Liver (tissue), 9 donors: ENCODE results near the gene GGNBP2. TPM values are rescaled to one million over a fixed set of nuclear protein-coding genes. Genes with fewer than 3 reads are reported as not detected.

Source experiments
- DNase-seq: peaks from one replicate; pipeline ENCODE4 v3.0.0-alpha.2; 2017; ENCODE audit warnings: low spot score
- H3K27ac ChIP-seq, 2 donors: one replicate each; pipeline ENCODE4 v1.7.0; 2013; ENCODE audit warnings: inconsistent platforms in 2 of 2, low read length in 2 of 2, control low read depth in 1 of 2, low read depth in 1 of 2, mild to moderate bottlenecking in 1 of 2
- H3K27me3 ChIP-seq, 4 donors: one replicate each; pipeline versions ENCODE4 v1.6.1 to v1.7.0; 2013; ENCODE audit warnings: low read length in 3 of 4, inconsistent platforms in 1 of 4, mild to moderate bottlenecking in 1 of 4, moderate library complexity in 1 of 4; ENCODE audit not compliant: control insufficient read depth in 4 of 4, insufficient read depth in 4 of 4
- H3K36me3 ChIP-seq, 4 donors: one replicate each; pipeline versions ENCODE4 v1.6.1 to v1.7.0; 2013; ENCODE audit warnings: low read length in 3 of 4, mild to moderate bottlenecking in 3 of 4, low read depth in 1 of 4, moderate library complexity in 1 of 4; ENCODE audit not compliant: control insufficient read depth in 4 of 4, insufficient read depth in 3 of 4
- H3K4me1 ChIP-seq, 4 donors: one replicate each; pipeline versions ENCODE4 v1.6.1 to v1.7.0; 2013; ENCODE audit warnings: low read length in 3 of 4, mild to moderate bottlenecking in 3 of 4, moderate library complexity in 1 of 4; ENCODE audit not compliant: control insufficient read depth in 4 of 4, insufficient read depth in 4 of 4
- H3K4me3 ChIP-seq, 3 donors: one replicate each; pipeline versions ENCODE4 v1.6.1 to v1.7.0; 2013; ENCODE audit warnings: low read length in 3 of 3, control low read depth in 1 of 3, low read depth in 1 of 3, mild to moderate bottlenecking in 1 of 3
- H3K9ac ChIP-seq, 2 donors: one replicate each; pipeline ENCODE4 v1.7.0; 2013; ENCODE audit warnings: low read length in 2 of 2, mild to moderate bottlenecking in 2 of 2, moderate library complexity in 2 of 2, control low read depth in 1 of 2, low read depth in 1 of 2
- H3K9me3 ChIP-seq, 4 donors: one replicate each; pipeline versions ENCODE4 v1.6.1 to v1.7.0; 2013; ENCODE audit warnings: low read length in 3 of 4; ENCODE audit not compliant: control insufficient read depth in 4 of 4
- ATF3 ChIP-seq: IDR thresholded peaks from 2 replicates; pipeline ENCODE4 v1.6.1; 2016; ENCODE audit warnings: antibody characterized with exemption
- EGR1 ChIP-seq, 2 donors: IDR thresholded peaks; 2 replicates each; pipeline ENCODE4 v1.6.1; 2016 to 2018; ENCODE audit warnings: antibody characterized with exemption in 2 of 2, low read depth in 2 of 2
- FOXA1 ChIP-seq: IDR thresholded peaks from 2 replicates; pipeline ENCODE4 v1.6.1; 2016; ENCODE audit warnings: antibody characterized with exemption
- FOXA2 ChIP-seq: IDR thresholded peaks from 2 replicates; pipeline ENCODE4 v1.6.1; 2016; ENCODE audit warnings: antibody characterized with exemption
- GABPA ChIP-seq, 2 donors: IDR thresholded peaks in 1 of 2; conservative IDR thresholded peaks in 1 of 2; 2 replicates each; pipeline ENCODE4 v1.6.1; 2016; ENCODE audit warnings: antibody characterized with exemption in 2 of 2, mild to moderate bottlenecking in 1 of 2, moderate library complexity in 1 of 2
- HNF4A ChIP-seq, 2 donors: conservative IDR thresholded peaks; 2 replicates each; pipeline ENCODE4 v1.6.1; 2016; ENCODE audit warnings: antibody characterized with exemption in 2 of 2, mild to moderate bottlenecking in 2 of 2
- HNF4G ChIP-seq: IDR thresholded peaks from 2 replicates; pipeline ENCODE4 v1.6.1; 2016; ENCODE audit warnings: antibody characterized with exemption
- JUND ChIP-seq, 2 donors: IDR thresholded peaks; 2 replicates each; pipeline ENCODE4 v1.6.1; 2016; ENCODE audit warnings: antibody characterized with exemption in 2 of 2
- NR2F2 ChIP-seq: IDR thresholded peaks from 2 replicates; pipeline ENCODE4 v1.6.1; 2016; ENCODE audit warnings: antibody characterized with exemption
- RAD21 ChIP-seq, 2 donors: IDR thresholded peaks; 2 replicates each; pipeline ENCODE4 v1.6.1; 2016; ENCODE audit warnings: antibody characterized with exemption in 2 of 2, mild to moderate bottlenecking in 2 of 2
- RXRA ChIP-seq, 2 donors: IDR thresholded peaks; 2 replicates each; pipeline ENCODE4 v1.6.1; 2017 to 2018; ENCODE audit warnings: antibody characterized with exemption in 2 of 2, mild to moderate bottlenecking in 1 of 2
- SP1 ChIP-seq: IDR thresholded peaks from 2 replicates; pipeline ENCODE4 v1.6.1; 2018; ENCODE audit warnings: antibody characterized with exemption, mild to moderate bottlenecking
- TAF1 ChIP-seq: conservative IDR thresholded peaks from 2 replicates; pipeline ENCODE4 v1.6.1; 2016; ENCODE audit warnings: antibody characterized with exemption, mild to moderate bottlenecking
- YY1 ChIP-seq: IDR thresholded peaks from 2 replicates; pipeline ENCODE4 v1.6.1; 2016; ENCODE audit warnings: antibody characterized with exemption, mild to moderate bottlenecking
- WGBS: extraction: QIAGEN DNeasy Blood & Tissue Kit; methylation state at CpG from one replicate; pipeline ENCODE4 v1.1.7; 2013; 5-methylcytosine and 5-hydroxymethylcytosine counted together
- polyA plus RNA-seq, 2 donors: library from polyadenylated mRNA; stranded (reverse) in 1 of 2; unstranded in 1 of 2; fragments of 200-250 nt in 1 of 2; fragments of >200 nt in 1 of 2; fragmentation: Nextera tagmentation in 1 of 2; extraction: Ambion mirVana in 1 of 2; gene quantifications; one replicate each; pipeline versions ENCODE4 v1.2.1 to v1.2.3, GENCODE V29; 2013 to 2015
- total RNA-seq, 2 donors: library from RNA; depleted of rRNA; stranded (reverse); fragments of >200 nt; gene quantifications; one replicate each; pipeline ENCODE4 v1.2.3, GENCODE V29; 2014
- TF ChIP-seq, protein P1 (sequence below): IDR thresholded peaks from 2 replicates; pipeline ENCODE4 v1.6.1; 2016; ENCODE audit warnings: antibody characterized with exemption
- TF ChIP-seq, protein P2 (sequence below): IDR thresholded peaks from 2 replicates; pipeline ENCODE4 v1.6.1; 2016; ENCODE audit warnings: antibody characterized with exemption
- TF ChIP-seq, protein P3 (sequence below): fragments of 150-350 bp; IDR thresholded peaks from 2 replicates; pipeline ENCODE4 v1.5.1; 2017; ENCODE audit warnings: improper control_type of control experiment, low read depth, low read length; ENCODE audit not compliant: missing input control
- TF ChIP-seq, protein P4 (sequence below): IDR thresholded peaks from 2 replicates; pipeline ENCODE4 v1.6.1; 2016; ENCODE audit warnings: antibody characterized with exemption, mild to moderate bottlenecking
- donor health status: healthy.
- donor health status: healthy.
- donor health status: healthy.
- donor health status: healthy.
- donor health status: healthy.

The GGNBP2 gene
- total and polyA plus RNA-seq, 4 donors, result 19.6 to 48.6 (median 34.3) TPM

GRCh38 chr17:36534840-36535668 lies 9.7 kb upstream of the GGNBP2 start, which contains the start of the genes MYO19 and PIGW:
Gene MYO19, minus strand, starts transcription at chr17:36534868. Its CDS starts 2,330 bp downstream, at chr17:36532538.
Gene PIGW, plus strand, starts transcription at chr17:36534987. Its CDS starts 2,115 bp downstream, at chr17:36537102.
- H3K27me3 ChIP-seq, result no peaks in the 10 kb centered on the region
- TF ChIP-seq, protein P1, sequence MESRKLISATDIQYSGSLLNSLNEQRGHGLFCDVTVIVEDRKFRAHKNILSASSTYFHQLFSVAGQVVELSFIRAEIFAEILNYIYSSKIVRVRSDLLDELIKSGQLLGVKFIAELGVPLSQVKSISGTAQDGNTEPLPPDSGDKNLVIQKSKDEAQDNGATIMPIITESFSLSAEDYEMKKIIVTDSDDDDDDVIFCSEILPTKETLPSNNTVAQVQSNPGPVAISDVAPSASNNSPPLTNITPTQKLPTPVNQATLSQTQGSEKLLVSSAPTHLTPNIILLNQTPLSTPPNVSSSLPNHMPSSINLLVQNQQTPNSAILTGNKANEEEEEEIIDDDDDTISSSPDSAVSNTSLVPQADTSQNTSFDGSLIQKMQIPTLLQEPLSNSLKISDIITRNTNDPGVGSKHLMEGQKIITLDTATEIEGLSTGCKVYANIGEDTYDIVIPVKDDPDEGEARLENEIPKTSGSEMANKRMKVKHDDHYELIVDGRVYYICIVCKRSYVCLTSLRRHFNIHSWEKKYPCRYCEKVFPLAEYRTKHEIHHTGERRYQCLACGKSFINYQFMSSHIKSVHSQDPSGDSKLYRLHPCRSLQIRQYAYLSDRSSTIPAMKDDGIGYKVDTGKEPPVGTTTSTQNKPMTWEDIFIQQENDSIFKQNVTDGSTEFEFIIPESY, result peak; percentile 98
- TF ChIP-seq NR2F2 (no peak), HNF4G (no peak), FOXA1 (peak; percentile 14), ATF3 (no peak), TAF1 (peak; percentile 89), RAD21 (IDR thresholded peaks at IDR 0.05) (no peak), RXRA (IDR thresholded peaks at IDR 0.05) (peak in 1 of 2 donors; percentile 3), FOXA2 (no peak), GABPA (IDR thresholded peaks at IDR 0.05 in 1 of 2, conservative IDR thresholded peaks at IDR 0.05 in 1 of 2) (peak; percentile 83 to 95), SP1 (no peak), YY1 (peak; percentile 96), HNF4A (conservative IDR thresholded peaks at IDR 0.05) (no peak), JUND (IDR thresholded peaks at IDR 0.05) (no peak), EGR1 (IDR thresholded peaks at IDR 0.05; ENCODE audit: low read depth in 2 of 2) (peak in 1 of 2 donors; percentile 34)
- TF ChIP-seq, protein P2, sequence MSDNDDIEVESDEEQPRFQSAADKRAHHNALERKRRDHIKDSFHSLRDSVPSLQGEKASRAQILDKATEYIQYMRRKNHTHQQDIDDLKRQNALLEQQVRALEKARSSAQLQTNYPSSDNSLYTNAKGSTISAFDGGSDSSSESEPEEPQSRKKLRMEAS, result peak; percentile 51
- TF ChIP-seq, protein P3, sequence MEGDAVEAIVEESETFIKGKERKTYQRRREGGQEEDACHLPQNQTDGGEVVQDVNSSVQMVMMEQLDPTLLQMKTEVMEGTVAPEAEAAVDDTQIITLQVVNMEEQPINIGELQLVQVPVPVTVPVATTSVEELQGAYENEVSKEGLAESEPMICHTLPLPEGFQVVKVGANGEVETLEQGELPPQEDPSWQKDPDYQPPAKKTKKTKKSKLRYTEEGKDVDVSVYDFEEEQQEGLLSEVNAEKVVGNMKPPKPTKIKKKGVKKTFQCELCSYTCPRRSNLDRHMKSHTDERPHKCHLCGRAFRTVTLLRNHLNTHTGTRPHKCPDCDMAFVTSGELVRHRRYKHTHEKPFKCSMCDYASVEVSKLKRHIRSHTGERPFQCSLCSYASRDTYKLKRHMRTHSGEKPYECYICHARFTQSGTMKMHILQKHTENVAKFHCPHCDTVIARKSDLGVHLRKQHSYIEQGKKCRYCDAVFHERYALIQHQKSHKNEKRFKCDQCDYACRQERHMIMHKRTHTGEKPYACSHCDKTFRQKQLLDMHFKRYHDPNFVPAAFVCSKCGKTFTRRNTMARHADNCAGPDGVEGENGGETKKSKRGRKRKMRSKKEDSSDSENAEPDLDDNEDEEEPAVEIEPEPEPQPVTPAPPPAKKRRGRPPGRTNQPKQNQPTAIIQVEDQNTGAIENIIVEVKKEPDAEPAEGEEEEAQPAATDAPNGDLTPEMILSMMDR, result no peak
- TF ChIP-seq, protein P4, sequence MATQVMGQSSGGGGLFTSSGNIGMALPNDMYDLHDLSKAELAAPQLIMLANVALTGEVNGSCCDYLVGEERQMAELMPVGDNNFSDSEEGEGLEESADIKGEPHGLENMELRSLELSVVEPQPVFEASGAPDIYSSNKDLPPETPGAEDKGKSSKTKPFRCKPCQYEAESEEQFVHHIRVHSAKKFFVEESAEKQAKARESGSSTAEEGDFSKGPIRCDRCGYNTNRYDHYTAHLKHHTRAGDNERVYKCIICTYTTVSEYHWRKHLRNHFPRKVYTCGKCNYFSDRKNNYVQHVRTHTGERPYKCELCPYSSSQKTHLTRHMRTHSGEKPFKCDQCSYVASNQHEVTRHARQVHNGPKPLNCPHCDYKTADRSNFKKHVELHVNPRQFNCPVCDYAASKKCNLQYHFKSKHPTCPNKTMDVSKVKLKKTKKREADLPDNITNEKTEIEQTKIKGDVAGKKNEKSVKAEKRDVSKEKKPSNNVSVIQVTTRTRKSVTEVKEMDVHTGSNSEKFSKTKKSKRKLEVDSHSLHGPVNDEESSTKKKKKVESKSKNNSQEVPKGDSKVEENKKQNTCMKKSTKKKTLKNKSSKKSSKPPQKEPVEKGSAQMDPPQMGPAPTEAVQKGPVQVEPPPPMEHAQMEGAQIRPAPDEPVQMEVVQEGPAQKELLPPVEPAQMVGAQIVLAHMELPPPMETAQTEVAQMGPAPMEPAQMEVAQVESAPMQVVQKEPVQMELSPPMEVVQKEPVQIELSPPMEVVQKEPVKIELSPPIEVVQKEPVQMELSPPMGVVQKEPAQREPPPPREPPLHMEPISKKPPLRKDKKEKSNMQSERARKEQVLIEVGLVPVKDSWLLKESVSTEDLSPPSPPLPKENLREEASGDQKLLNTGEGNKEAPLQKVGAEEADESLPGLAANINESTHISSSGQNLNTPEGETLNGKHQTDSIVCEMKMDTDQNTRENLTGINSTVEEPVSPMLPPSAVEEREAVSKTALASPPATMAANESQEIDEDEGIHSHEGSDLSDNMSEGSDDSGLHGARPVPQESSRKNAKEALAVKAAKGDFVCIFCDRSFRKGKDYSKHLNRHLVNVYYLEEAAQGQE, result peak; percentile 70
- H3K27ac ChIP-seq, result peak within 1 kb of the TSS; percentile 93 to 99
- no peaks in the 10 kb centered on the region for H3K9me3 ChIP-seq
- H3K4me3 ChIP-seq, result peak within 1 kb of the TSS; percentile 83 to 99 (median 92)
- peaks cover 7 to 22% (median 14%) of the 10 kb centered on the region in 4 donors for H3K36me3 ChIP-seq
- peak; percentile 83 for DNase-seq
- peak within 1 kb of the TSS; percentile 78 to 87 for H3K9ac ChIP-seq
- under 1% methylated on average over 83 of the region's 83 CpGs for WGBS
- peaks cover 0 to 15% (median 8%) of the 10 kb centered on the region in 4 donors for H3K4me1 ChIP-seq
